Right lobe of liver (tissue), 4 donors: ENCODE results near the gene TRPV2.

Source experiments
- CTCF ChIP-seq, 4 donors: fragments of 200-600 bp in 3 of 4; fragments of 450-650 bp in 1 of 4; IDR thresholded peaks; one replicate each; pipeline versions ENCODE4 v1.5.1 to v1.8.0; 2016 to 2022; ENCODE audit warnings: antibody characterized with exemption in 4 of 4, mild to moderate bottlenecking in 2 of 4
- POLR2A ChIP-seq: fragments of 450-650 bp; IDR thresholded peaks from one replicate; pipeline ENCODE4 v1.6.1; 2017; ENCODE audit warnings: antibody characterized with exemption, mild to moderate bottlenecking
- donor health status: DM: no; HTN: no; CAD: no.
- donor health status: DM: no; HTN: no; CAD: no.
- donor health status: DM: no; HTN: yes; CAD: no.

DNA sequence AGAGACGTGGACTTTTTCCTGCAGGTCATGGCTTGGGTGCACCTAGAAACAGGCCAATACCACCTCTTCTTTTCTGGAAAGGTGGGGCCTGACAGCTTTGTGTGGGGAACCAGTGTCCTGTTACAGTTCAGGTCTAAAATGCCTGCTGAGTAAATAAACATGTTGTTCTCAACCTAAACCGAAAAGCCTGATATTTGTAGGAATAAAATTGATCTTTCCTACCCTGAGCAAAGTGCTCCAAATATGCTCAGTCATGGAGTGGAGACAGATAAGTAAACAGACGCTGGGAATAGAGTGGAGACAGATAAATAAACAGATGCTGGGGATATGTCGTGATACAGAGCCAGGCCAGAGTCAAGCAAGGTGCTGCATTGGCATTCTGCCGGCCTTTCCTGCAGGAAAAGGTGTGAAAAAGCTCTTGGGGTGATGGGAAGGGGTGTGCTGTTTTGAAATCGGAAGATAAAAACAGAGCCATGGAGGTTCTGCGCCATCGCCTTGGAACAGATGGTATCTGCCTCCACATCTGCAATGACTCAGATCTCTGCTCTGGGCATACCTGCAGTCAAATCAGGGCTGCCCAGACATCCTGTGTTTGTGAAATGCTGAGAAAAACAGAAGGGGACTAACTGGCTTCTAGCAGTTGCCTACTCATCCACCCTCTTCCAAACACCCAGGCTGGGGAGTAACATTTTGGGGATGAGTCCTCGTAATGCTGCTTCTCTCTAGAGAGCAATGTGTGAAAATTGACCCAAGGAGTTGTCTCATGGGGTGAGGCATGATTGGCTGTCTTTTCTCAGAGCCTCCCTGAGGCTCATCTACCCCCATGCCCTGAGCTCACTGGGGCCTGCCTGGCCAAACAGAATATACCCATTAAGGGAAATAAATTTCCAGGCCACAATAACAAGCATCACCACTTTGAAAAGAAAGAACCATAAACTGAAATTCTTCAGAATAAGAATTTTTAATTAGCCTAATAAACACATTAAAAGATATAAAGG is 16.8 kb upstream of the TRPV2 start:
- TF ChIP-seq CTCF (IDR thresholded peaks at IDR 0.05) = no peak
- TF ChIP-seq POLR2A = no peak
